Uterus (tissue), 2 donors: ENCODE measurements around the gene YPEL2.

Source experiments
- POLR2A ChIP-seq, 2 donors: fragments of 450-650 bp; IDR thresholded peaks; one replicate each; pipeline ENCODE4 v1.6.1; 2016; ENCODE audit warnings: antibody characterized with exemption in 2 of 2, mild to moderate bottlenecking in 1 of 2, moderate library complexity in 1 of 2
- TF ChIP-seq, protein P1 (sequence below), 4 experiments: fragments of 200-600 bp in 2 of 4; fragments of 450-650 bp in 2 of 4; sonication (generic) in 2 of 4; IDR thresholded peaks; one replicate each; pipeline ENCODE4 v1.5.1; 2016 to 2019; ENCODE audit warnings: antibody characterized with exemption in 4 of 4, mild to moderate bottlenecking in 2 of 4, moderate library complexity in 1 of 4

DNA sequence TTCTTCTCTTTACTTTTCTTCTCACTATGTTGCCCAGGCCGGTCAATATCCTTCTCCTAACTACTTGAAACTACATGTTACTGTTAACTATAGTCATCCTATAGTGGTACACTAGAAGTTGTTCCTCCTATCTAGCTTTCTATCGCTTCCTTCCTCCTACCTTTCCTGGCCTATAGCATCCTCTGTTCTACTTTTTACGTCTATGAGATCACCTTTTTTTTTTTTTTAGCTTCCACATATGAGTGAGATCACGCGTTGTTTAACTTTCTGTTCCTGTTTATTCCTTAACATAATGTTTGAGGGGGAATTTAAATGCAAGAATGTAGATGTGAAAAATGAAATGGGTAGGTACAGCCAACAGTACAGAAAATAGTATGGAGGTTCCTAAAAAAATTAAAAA lies 30.5 kb upstream of the YPEL2 start:
- TF ChIP-seq, protein P1, sequence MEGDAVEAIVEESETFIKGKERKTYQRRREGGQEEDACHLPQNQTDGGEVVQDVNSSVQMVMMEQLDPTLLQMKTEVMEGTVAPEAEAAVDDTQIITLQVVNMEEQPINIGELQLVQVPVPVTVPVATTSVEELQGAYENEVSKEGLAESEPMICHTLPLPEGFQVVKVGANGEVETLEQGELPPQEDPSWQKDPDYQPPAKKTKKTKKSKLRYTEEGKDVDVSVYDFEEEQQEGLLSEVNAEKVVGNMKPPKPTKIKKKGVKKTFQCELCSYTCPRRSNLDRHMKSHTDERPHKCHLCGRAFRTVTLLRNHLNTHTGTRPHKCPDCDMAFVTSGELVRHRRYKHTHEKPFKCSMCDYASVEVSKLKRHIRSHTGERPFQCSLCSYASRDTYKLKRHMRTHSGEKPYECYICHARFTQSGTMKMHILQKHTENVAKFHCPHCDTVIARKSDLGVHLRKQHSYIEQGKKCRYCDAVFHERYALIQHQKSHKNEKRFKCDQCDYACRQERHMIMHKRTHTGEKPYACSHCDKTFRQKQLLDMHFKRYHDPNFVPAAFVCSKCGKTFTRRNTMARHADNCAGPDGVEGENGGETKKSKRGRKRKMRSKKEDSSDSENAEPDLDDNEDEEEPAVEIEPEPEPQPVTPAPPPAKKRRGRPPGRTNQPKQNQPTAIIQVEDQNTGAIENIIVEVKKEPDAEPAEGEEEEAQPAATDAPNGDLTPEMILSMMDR (IDR thresholded peaks at IDR 0.05), result no peak
- TF ChIP-seq POLR2A (IDR thresholded peaks at IDR 0.05), result no peak
